Chondrocyte (in vitro differentiated cells): Measurements from ENCODE around the gene PAK3. TPM values are rescaled to one million over a fixed set of nuclear protein-coding genes. Genes with fewer than 3 reads are reported as not detected.
A peak's percentile ranks its signal among the peaks of the same experiment; 100 is the strongest.

Experiments
- DNase-seq: peaks from one replicate; pipeline ENCODE4 v3.0.0; 2021; ENCODE audit warnings: mixed read lengths, low spot score
- H3K27ac Mint-ChIP-seq: one replicate; pipeline ENCODE4 v1.8.0; 2021; ENCODE audit warnings: mild to moderate bottlenecking, moderate library complexity, mixed read lengths; ENCODE audit not compliant: unreplicated experiment
- H3K27me3 Mint-ChIP-seq: 2 replicates; pipeline ENCODE4 v1.8.0; 2021; ENCODE audit warnings: low read depth, mixed read lengths
- H3K36me3 Mint-ChIP-seq: 2 replicates; pipeline ENCODE4 v1.8.0; 2021; ENCODE audit warnings: low read depth, mixed read lengths
- H3K4me1 Mint-ChIP-seq: 2 replicates; pipeline ENCODE4 v1.8.0; 2021; ENCODE audit warnings: low read depth, mild to moderate bottlenecking, mixed read lengths
- H3K4me3 Mint-ChIP-seq: one replicate; pipeline ENCODE4 v1.8.0; 2021; ENCODE audit warnings: mild to moderate bottlenecking, moderate library complexity, mixed read lengths; ENCODE audit not compliant: unreplicated experiment
- H3K9me3 Mint-ChIP-seq: 2 replicates; pipeline ENCODE4 v1.8.0; 2021; ENCODE audit warnings: low read depth, mixed read lengths
- total RNA-seq: library from RNA; stranded (reverse); gene quantifications from 3 replicates; pipeline ENCODE4 v1.2.1, GENCODE V29; 2021
- TF ChIP-seq, protein P1 (sequence below): fragments of 200-600 bp; sonication (generic); IDR thresholded peaks from 2 replicates; pipeline ENCODE4 v1.5.0; 2021; ENCODE audit warnings: antibody characterized with exemption, mild to moderate bottlenecking, moderate library complexity

The PAK3 gene
- total RNA-seq, 1 donor from 2014 or later: 0.27 TPM

DNA sequence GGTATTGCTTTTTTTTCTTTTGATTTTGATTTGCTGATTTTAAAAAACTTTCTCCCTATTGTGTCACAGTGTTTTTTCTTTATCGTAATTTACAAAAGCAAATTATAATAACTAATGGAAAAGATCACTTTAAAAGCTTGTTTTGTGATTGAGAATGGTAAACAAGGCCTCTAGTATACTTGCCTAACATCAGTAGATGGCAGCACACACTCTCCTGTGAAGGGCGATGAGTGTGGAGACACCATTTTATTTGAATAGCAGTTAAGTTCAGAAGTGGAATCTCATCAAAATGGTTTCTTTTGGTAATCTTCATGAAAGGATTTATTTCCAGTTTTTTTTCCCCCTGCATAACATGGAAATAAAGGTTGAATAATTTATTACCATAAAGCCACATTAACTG lies 72.3 kb downstream of the PAK3 start:
- Mint-ChIP-seq H3K4me3 (no peak overlapping the region), H3K9me3 (no peaks in the 10 kb centered on the region), H3K27me3 (peaks cover 4% of the 10 kb centered on the region), H3K4me1 (no peaks in the 10 kb centered on the region), H3K27ac (no peak overlapping the region), H3K36me3 (no peaks in the 10 kb centered on the region)
- DNase-seq: no peak
- TF ChIP-seq, protein P1, sequence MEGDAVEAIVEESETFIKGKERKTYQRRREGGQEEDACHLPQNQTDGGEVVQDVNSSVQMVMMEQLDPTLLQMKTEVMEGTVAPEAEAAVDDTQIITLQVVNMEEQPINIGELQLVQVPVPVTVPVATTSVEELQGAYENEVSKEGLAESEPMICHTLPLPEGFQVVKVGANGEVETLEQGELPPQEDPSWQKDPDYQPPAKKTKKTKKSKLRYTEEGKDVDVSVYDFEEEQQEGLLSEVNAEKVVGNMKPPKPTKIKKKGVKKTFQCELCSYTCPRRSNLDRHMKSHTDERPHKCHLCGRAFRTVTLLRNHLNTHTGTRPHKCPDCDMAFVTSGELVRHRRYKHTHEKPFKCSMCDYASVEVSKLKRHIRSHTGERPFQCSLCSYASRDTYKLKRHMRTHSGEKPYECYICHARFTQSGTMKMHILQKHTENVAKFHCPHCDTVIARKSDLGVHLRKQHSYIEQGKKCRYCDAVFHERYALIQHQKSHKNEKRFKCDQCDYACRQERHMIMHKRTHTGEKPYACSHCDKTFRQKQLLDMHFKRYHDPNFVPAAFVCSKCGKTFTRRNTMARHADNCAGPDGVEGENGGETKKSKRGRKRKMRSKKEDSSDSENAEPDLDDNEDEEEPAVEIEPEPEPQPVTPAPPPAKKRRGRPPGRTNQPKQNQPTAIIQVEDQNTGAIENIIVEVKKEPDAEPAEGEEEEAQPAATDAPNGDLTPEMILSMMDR: peak; percentile 43

DNA sequence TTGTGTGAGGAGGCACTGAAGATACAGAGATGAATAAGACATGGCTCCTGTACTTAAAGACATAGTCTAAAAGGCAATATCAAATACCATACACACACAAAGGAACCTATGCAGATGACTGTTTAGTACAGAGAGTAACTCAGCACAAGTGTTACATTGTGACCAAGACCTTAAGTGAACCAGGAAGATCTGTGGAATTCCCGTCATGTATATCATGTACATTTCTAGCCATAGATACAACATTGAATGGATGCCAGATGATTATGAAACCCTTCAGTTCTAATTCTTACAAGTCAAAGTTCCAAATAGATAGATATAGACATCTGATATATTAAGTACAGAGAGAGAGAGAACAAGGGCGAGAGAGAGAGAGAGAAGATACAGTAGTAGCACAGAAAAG lies 73.2 kb downstream of the PAK3 start:
- no peaks in the 10 kb centered on the region for H3K9me3 Mint-ChIP-seq
- no peak overlapping the region for H3K27ac Mint-ChIP-seq
- H3K4me3 Mint-ChIP-seq: no peak overlapping the region
- DNase-seq: no peak
- TF ChIP-seq, protein P1: no peak
- H3K4me1 Mint-ChIP-seq: no peaks in the 10 kb centered on the region
- peaks cover 4% of the 10 kb centered on the region for H3K27me3 Mint-ChIP-seq
- no peaks in the 10 kb centered on the region for H3K36me3 Mint-ChIP-seq

DNA sequence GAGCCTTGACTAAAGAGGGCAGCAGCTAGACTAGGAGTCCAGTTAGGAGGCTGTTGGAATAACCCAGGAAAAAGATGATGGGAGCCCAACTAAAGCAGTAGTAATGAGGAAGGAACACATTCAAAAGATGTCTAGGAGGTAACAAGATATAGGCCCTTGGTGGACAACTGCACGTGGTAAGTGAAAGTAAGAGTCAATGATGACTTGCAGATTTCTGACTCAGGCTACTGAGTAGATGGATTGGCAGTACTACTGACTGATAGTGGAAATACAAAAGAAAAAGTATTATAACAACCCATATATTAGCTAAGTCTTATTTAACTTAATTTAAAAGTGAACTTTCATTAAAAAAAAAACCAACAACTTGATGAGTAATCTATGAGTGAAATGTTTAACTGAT lies 74.0 kb downstream of the PAK3 start:
- no peak for DNase-seq
- H3K36me3 Mint-ChIP-seq: no peaks in the 10 kb centered on the region
- TF ChIP-seq, protein P1: no peak
- H3K9me3 Mint-ChIP-seq: no peaks in the 10 kb centered on the region
- no peak overlapping the region for H3K27ac Mint-ChIP-seq
- no peaks in the 10 kb centered on the region for H3K4me1 Mint-ChIP-seq
- no peak overlapping the region for H3K4me3 Mint-ChIP-seq
- H3K27me3 Mint-ChIP-seq: no peaks in the 10 kb centered on the region

DNA sequence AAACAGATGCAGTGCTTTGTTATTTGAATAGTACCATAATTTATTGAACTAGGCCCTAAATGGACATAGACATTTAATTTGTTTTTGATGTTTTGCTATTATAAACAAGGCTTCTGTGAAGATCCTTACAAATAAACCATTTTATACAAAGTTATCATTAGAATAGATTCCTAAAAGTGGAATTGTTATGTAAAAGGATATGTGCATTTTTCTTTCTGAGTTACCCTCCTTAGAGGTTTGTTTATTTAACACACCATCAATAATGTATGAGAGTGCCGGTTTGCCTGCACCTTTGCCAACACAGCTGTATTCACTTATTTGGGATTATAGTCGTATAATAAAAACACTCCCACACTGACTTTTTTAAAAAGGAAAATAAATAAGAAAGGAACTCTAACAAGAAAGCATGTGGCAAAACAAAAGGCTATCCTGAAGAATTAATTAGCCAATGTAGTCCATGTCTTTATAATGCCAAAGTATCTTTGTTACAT lies 84.8 kb downstream of the PAK3 start:
- Mint-ChIP-seq H3K27me3 (no peaks in the 10 kb centered on the region), H3K9me3 (no peaks in the 10 kb centered on the region), H3K27ac (no peak overlapping the region), H3K36me3 (no peaks in the 10 kb centered on the region), H3K4me1 (no peaks in the 10 kb centered on the region), H3K4me3 (no peak overlapping the region)
- DNase-seq: no peak
- TF ChIP-seq, protein P1: no peak

DNA sequence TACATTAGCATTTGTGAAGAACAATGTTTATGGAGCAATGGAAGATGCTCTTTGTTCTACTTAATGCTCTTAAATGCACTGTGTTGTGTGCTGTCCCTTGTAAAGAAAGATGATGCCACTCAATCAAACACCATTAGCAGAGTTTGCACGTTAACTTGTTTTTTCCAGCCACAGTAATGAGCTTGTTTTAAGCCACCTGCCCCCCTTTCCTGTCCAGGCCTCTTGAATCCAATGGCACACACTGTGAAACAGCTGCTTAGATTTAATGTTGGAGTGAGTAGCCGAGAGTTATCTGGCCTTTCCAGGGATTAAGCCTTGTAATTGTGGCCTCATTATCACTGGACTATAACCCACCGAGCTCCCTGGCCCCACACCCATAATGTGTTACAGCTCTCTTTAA lies 86.0 kb downstream of the PAK3 start:
- Mint-ChIP-seq H3K4me1 (no peaks in the 10 kb centered on the region), H3K27me3 (no peaks in the 10 kb centered on the region), H3K27ac (no peak overlapping the region), H3K9me3 (no peaks in the 10 kb centered on the region), H3K4me3 (no peak overlapping the region), H3K36me3 (no peaks in the 10 kb centered on the region)
- no peak for DNase-seq
- TF ChIP-seq, protein P1: no peak
